ENCODE measurements around the gene NOVA1. TPM values are rescaled to one million over a fixed set of nuclear protein-coding genes. Genes with fewer than 3 reads are reported as not detected.

Gene NOVA1
- total RNA-seq = 4.7 and 7.3 TPM in 2 replicates

GRCh38 chr14:26597589-26598080, at the start of gene NOVA1:
TSS of gene NOVA1 (minus strand) at chr14:26598033. CDS start at chr14:26597436, 597 bp downstream.

